ENCODE measurements around the gene MBTPS2. TPM values are rescaled to one million over a fixed set of nuclear protein-coding genes. Genes with fewer than 3 reads are reported as not detected.
"Not testable (repeated sequence)": the region's sequence is repeated elsewhere in the genome, so short reads cannot be mapped to it uniquely, and the experiment has no call there.

MBTPS2 gene
- total and polyA plus RNA-seq, 4 donors: 5.6 to 13.5 (median 9.9) TPM

DNA sequence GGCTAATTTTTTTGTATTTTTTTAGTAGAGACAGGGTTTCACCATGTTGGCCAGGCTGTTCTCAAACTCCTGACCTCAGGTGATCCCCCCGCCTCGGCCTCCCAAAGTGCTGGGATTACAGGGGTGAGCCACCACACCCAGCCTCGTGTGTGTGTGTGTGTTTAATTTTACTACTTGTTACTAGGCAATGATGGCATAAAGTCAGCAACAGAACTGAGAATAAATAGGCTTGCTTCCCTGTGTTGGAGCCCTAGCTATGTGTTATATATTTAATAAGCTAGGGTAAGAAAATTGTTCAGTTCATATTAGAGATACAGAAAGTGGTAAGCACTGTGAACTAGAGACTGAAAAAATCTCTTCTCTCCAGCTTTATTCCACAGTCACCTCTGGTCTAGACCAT lies 34.8 kb downstream of the MBTPS2 start:
- WGBS: 85% methylated on average over 3 of the region's 3 CpGs
- H3K9me3 ChIP-seq (ENCODE audit: control insufficient read depth in 4 of 4, low read length in 3 of 4); H3K4me3 ChIP-seq (ENCODE audit: low read depth in 1 of 3, low read length in 3 of 3); H3K27ac ChIP-seq (ENCODE audit: low read depth in 1 of 2, low read length in 2 of 2); H3K36me3 ChIP-seq (ENCODE audit: control insufficient read depth in 4 of 4, insufficient read depth in 3 of 4, low read depth in 1 of 4, low read length in 3 of 4); H3K4me1 ChIP-seq (ENCODE audit: control insufficient read depth in 4 of 4, insufficient read depth in 4 of 4, low read length in 3 of 4); H3K27me3 ChIP-seq (ENCODE audit: control insufficient read depth in 4 of 4, insufficient read depth in 4 of 4, low read length in 3 of 4); H3K9ac ChIP-seq (ENCODE audit: low read depth in 1 of 2, low read length in 2 of 2); DNase-seq (ENCODE audit: low spot score): not testable (repeated sequence)

DNA sequence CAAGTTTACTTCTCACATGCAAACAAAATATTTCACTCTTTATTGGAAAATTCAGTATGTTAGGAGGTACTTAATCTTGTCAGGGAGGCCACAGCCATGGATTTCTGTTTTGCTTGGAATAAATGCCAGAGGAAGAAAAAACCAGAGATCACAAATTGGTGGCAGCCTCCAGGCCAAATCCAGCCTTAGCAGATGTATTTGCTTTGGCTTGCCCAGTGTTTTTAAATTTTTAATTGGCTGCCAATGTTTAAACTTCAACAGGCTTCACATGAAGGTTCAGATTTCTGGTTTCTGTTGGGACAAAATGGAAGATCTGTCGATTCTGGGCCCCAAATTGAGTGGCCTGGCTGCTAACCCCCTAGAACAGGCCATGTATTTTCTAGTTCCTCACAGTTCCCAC lies 35.6 kb downstream of the MBTPS2 start:
- 50% methylated on average over 1 of the region's 1 CpG for WGBS
- no peak overlapping the region for H3K9ac ChIP-seq (ENCODE audit: low read depth in 1 of 2, low read length in 2 of 2)
- H3K9me3 ChIP-seq (ENCODE audit: control insufficient read depth in 4 of 4, low read length in 3 of 4): no peaks in the 10 kb centered on the region
- H3K4me1 ChIP-seq (ENCODE audit: control insufficient read depth in 4 of 4, insufficient read depth in 4 of 4, low read length in 3 of 4): peaks cover 0 to 6% (median under 1%) of the 10 kb centered on the region in 4 donors
- H3K27ac ChIP-seq (ENCODE audit: low read depth in 1 of 2, low read length in 2 of 2): no peak overlapping the region
- H3K27me3 ChIP-seq (ENCODE audit: control insufficient read depth in 4 of 4, insufficient read depth in 4 of 4, low read length in 3 of 4): no peaks in the 10 kb centered on the region
- TF ChIP-seq TAF1 (conservative IDR thresholded peaks at IDR 0.05) (no peak), FOXA2 (IDR thresholded peaks at IDR 0.05) (no peak), EGR1 (IDR thresholded peaks at IDR 0.05; ENCODE audit: low read depth in 2 of 2) (no peak), YY1 (IDR thresholded peaks at IDR 0.05) (no peak), RXRA (IDR thresholded peaks at IDR 0.05) (no peak), SP1 (IDR thresholded peaks at IDR 0.05) (no peak), NR2F2 (IDR thresholded peaks at IDR 0.05) (no peak), HNF4G (IDR thresholded peaks at IDR 0.05) (no peak), HNF4A (conservative IDR thresholded peaks at IDR 0.05) (no peak), FOXA1 (IDR thresholded peaks at IDR 0.05) (no peak), RAD21 (IDR thresholded peaks at IDR 0.05) (no peak), JUND (IDR thresholded peaks at IDR 0.05) (no peak)
- TF ChIP-seq, protein P1, sequence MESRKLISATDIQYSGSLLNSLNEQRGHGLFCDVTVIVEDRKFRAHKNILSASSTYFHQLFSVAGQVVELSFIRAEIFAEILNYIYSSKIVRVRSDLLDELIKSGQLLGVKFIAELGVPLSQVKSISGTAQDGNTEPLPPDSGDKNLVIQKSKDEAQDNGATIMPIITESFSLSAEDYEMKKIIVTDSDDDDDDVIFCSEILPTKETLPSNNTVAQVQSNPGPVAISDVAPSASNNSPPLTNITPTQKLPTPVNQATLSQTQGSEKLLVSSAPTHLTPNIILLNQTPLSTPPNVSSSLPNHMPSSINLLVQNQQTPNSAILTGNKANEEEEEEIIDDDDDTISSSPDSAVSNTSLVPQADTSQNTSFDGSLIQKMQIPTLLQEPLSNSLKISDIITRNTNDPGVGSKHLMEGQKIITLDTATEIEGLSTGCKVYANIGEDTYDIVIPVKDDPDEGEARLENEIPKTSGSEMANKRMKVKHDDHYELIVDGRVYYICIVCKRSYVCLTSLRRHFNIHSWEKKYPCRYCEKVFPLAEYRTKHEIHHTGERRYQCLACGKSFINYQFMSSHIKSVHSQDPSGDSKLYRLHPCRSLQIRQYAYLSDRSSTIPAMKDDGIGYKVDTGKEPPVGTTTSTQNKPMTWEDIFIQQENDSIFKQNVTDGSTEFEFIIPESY (IDR thresholded peaks at IDR 0.05): no peak
- TF ChIP-seq, protein P2, sequence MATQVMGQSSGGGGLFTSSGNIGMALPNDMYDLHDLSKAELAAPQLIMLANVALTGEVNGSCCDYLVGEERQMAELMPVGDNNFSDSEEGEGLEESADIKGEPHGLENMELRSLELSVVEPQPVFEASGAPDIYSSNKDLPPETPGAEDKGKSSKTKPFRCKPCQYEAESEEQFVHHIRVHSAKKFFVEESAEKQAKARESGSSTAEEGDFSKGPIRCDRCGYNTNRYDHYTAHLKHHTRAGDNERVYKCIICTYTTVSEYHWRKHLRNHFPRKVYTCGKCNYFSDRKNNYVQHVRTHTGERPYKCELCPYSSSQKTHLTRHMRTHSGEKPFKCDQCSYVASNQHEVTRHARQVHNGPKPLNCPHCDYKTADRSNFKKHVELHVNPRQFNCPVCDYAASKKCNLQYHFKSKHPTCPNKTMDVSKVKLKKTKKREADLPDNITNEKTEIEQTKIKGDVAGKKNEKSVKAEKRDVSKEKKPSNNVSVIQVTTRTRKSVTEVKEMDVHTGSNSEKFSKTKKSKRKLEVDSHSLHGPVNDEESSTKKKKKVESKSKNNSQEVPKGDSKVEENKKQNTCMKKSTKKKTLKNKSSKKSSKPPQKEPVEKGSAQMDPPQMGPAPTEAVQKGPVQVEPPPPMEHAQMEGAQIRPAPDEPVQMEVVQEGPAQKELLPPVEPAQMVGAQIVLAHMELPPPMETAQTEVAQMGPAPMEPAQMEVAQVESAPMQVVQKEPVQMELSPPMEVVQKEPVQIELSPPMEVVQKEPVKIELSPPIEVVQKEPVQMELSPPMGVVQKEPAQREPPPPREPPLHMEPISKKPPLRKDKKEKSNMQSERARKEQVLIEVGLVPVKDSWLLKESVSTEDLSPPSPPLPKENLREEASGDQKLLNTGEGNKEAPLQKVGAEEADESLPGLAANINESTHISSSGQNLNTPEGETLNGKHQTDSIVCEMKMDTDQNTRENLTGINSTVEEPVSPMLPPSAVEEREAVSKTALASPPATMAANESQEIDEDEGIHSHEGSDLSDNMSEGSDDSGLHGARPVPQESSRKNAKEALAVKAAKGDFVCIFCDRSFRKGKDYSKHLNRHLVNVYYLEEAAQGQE (IDR thresholded peaks at IDR 0.05): no peak
- TF ChIP-seq, protein P3, sequence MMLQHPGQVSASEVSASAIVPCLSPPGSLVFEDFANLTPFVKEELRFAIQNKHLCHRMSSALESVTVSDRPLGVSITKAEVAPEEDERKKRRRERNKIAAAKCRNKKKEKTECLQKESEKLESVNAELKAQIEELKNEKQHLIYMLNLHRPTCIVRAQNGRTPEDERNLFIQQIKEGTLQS (IDR thresholded peaks at IDR 0.05): no peak
- TF ChIP-seq, protein P4, sequence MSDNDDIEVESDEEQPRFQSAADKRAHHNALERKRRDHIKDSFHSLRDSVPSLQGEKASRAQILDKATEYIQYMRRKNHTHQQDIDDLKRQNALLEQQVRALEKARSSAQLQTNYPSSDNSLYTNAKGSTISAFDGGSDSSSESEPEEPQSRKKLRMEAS (IDR thresholded peaks at IDR 0.05): no peak
- TF ChIP-seq, protein P5, sequence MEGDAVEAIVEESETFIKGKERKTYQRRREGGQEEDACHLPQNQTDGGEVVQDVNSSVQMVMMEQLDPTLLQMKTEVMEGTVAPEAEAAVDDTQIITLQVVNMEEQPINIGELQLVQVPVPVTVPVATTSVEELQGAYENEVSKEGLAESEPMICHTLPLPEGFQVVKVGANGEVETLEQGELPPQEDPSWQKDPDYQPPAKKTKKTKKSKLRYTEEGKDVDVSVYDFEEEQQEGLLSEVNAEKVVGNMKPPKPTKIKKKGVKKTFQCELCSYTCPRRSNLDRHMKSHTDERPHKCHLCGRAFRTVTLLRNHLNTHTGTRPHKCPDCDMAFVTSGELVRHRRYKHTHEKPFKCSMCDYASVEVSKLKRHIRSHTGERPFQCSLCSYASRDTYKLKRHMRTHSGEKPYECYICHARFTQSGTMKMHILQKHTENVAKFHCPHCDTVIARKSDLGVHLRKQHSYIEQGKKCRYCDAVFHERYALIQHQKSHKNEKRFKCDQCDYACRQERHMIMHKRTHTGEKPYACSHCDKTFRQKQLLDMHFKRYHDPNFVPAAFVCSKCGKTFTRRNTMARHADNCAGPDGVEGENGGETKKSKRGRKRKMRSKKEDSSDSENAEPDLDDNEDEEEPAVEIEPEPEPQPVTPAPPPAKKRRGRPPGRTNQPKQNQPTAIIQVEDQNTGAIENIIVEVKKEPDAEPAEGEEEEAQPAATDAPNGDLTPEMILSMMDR (IDR thresholded peaks at IDR 0.05; ENCODE audit: low read depth, low read length, missing input control): no peak
- DNase-seq (ENCODE audit: low spot score): no peak
- H3K36me3 ChIP-seq (ENCODE audit: control insufficient read depth in 4 of 4, insufficient read depth in 3 of 4, low read depth in 1 of 4, low read length in 3 of 4): peaks cover 0 to 1% (median 0%) of the 10 kb centered on the region in 4 donors
- no peak overlapping the region for H3K4me3 ChIP-seq (ENCODE audit: low read depth in 1 of 3, low read length in 3 of 3)

All from liver (tissue), 9 donors.